C4-2B (cell line): Measurements from ENCODE around the gene REEP1.

Experiments used
- CTCF ChIP-seq: fragments of 450-650 bp; conservative IDR thresholded peaks from 2 replicates; pipeline ENCODE4 v1.5.1; 2017; ENCODE audit warnings: mild to moderate bottlenecking
- ZFX ChIP-seq: fragments of 450-650 bp; IDR thresholded peaks from 2 replicates; pipeline ENCODE4 v1.6.1; 2017

GRCh38 chr2:86372133-86372532 is 34.7 kb upstream of the REEP1 start:
- TF ChIP-seq CTCF (no peak), ZFX (no peak)
